Measurements from ENCODE around the gene UQCC2. TPM values are rescaled to one million over a fixed set of nuclear protein-coding genes. Genes with fewer than 3 reads are reported as not detected.

The UQCC2 gene
- total and polyA plus RNA-seq, 5 donors from 2014 or later, result 14.9 to 72.6 (median 44.9) TPM

GRCh38 chr6:33684983-33685382, 26.5 kb downstream of the UQCC2 start:
- ATAC-seq (ENCODE audit: low read depth in 2 of 2), result no peak
- Histone ChIP-seq H3K4me1 (ENCODE audit: control insufficient read depth, insufficient read depth, low read length, poor library complexity, severe bottlenecking) (peaks cover 13% of the 10 kb centered on the region), H3K4me3 (ENCODE audit: low read depth, low read length) (no peak overlapping the region), H3K27ac (ENCODE audit: insufficient read depth, low read length, poor library complexity, severe bottlenecking) (no peak overlapping the region), H3K9me3 (ENCODE audit: control insufficient read depth in 2 of 2, low read length in 2 of 2) (no peaks in the 10 kb centered on the region), H3K27me3 (ENCODE audit: control insufficient read depth, insufficient read depth, low read length) (no peaks in the 10 kb centered on the region), H3K36me3 (ENCODE audit: control insufficient read depth, insufficient read depth, low read length) (peaks cover 77% of the 10 kb centered on the region)
- H3K4me3 Mint-ChIP-seq, result no peak overlapping the region
- DNase-seq, result no peak
- no peak overlapping the region for H3K27ac Mint-ChIP-seq
- no peaks in the 10 kb centered on the region for H3K27me3 Mint-ChIP-seq
- H3K9me3 Mint-ChIP-seq, result no peaks in the 10 kb centered on the region
- peaks cover 0 to 19% (median 5%) of the 10 kb centered on the region in 4 donors for H3K4me1 Mint-ChIP-seq
- peaks cover 43% of the 10 kb centered on the region for H3K36me3 Mint-ChIP-seq

- ATAC-seq (ENCODE audit: low read depth in 2 of 2) (no peak), DNase-seq (no peak)
- no peak overlapping the region for H3K4me3 ChIP-seq (ENCODE audit: low read depth, low read length)
- Mint-ChIP-seq H3K36me3 (peaks cover 41% of the 10 kb centered on the region), H3K27me3 (no peaks in the 10 kb centered on the region), H3K27ac (peak overlapping the region in 1 of 3 donors; percentile 81), H3K4me1 (peaks cover 0 to 19% (median 4%) of the 10 kb centered on the region in 4 donors), H3K4me3 (no peak overlapping the region), H3K9me3 (no peaks in the 10 kb centered on the region)
- peaks cover 77% of the 10 kb centered on the region for H3K36me3 ChIP-seq (ENCODE audit: control insufficient read depth, insufficient read depth, low read length)
- peaks cover 13% of the 10 kb centered on the region for H3K4me1 ChIP-seq (ENCODE audit: control insufficient read depth, insufficient read depth, low read length, poor library complexity, severe bottlenecking)
- H3K9me3 ChIP-seq (ENCODE audit: control insufficient read depth in 2 of 2, low read length in 2 of 2), result no peaks in the 10 kb centered on the region
- H3K27me3 ChIP-seq (ENCODE audit: control insufficient read depth, insufficient read depth, low read length), result no peaks in the 10 kb centered on the region
- H3K27ac ChIP-seq (ENCODE audit: insufficient read depth, low read length, poor library complexity, severe bottlenecking), result no peak overlapping the region
Measured at GRCh38 chr6:33684428-33684896, 27.0 kb downstream of the UQCC2 start.

- Mint-ChIP-seq H3K36me3 (peaks cover 38% of the 10 kb centered on the region), H3K4me3 (no peak overlapping the region), H3K27me3 (no peaks in the 10 kb centered on the region), H3K4me1 (peaks cover 0 to 19% (median 3%) of the 10 kb centered on the region in 4 donors), H3K9me3 (no peaks in the 10 kb centered on the region), H3K27ac (peak overlapping the region in 2 of 3 donors; percentile 81 to 89)
- Histone ChIP-seq H3K36me3 (ENCODE audit: control insufficient read depth, insufficient read depth, low read length) (peaks cover 77% of the 10 kb centered on the region), H3K27ac (ENCODE audit: insufficient read depth, low read length, poor library complexity, severe bottlenecking) (peak overlapping the region; percentile 37), H3K4me3 (ENCODE audit: low read depth, low read length) (no peak overlapping the region), H3K4me1 (ENCODE audit: control insufficient read depth, insufficient read depth, low read length, poor library complexity, severe bottlenecking) (peaks cover 13% of the 10 kb centered on the region), H3K9me3 (ENCODE audit: control insufficient read depth in 2 of 2, low read length in 2 of 2) (no peaks in the 10 kb centered on the region), H3K27me3 (ENCODE audit: control insufficient read depth, insufficient read depth, low read length) (no peaks in the 10 kb centered on the region)
- DNase-seq, result no peak
- ATAC-seq (ENCODE audit: low read depth in 2 of 2), result no peak
Measured at GRCh38 chr6:33683576-33684427, 27.7 kb downstream of the UQCC2 start.

- Histone ChIP-seq H3K9me3 (ENCODE audit: control insufficient read depth in 2 of 2, low read length in 2 of 2) (no peaks in the 10 kb centered on the region), H3K27me3 (ENCODE audit: control insufficient read depth, insufficient read depth, low read length) (no peaks in the 10 kb centered on the region), H3K4me1 (ENCODE audit: control insufficient read depth, insufficient read depth, low read length, poor library complexity, severe bottlenecking) (peaks cover 13% of the 10 kb centered on the region), H3K27ac (ENCODE audit: insufficient read depth, low read length, poor library complexity, severe bottlenecking) (peak overlapping the region; percentile 37), H3K36me3 (ENCODE audit: control insufficient read depth, insufficient read depth, low read length) (peaks cover 76% of the 10 kb centered on the region), H3K4me3 (ENCODE audit: low read depth, low read length) (no peak overlapping the region)
- Mint-ChIP-seq H3K4me3 (no peak overlapping the region), H3K27me3 (no peaks in the 10 kb centered on the region), H3K4me1 (peaks cover 0 to 19% (median 3%) of the 10 kb centered on the region in 4 donors), H3K27ac (peak overlapping the region; percentile 72 to 89 (median 81)), H3K36me3 (peaks cover 38% of the 10 kb centered on the region), H3K9me3 (no peaks in the 10 kb centered on the region)
- DNase-seq, result peak in 1 of 3 donors; percentile 68
- peak; percentile 54 to 68 for ATAC-seq (ENCODE audit: low read depth in 2 of 2)
Measured at GRCh38 chr6:33683051-33683571, 28.4 kb downstream of the UQCC2 start.

- ATAC-seq (ENCODE audit: low read depth in 2 of 2), result no peak
- Histone ChIP-seq H3K27ac (ENCODE audit: insufficient read depth, low read length, poor library complexity, severe bottlenecking) (no peak overlapping the region), H3K9me3 (ENCODE audit: control insufficient read depth in 2 of 2, low read length in 2 of 2) (no peaks in the 10 kb centered on the region), H3K4me3 (ENCODE audit: low read depth, low read length) (no peak overlapping the region), H3K36me3 (ENCODE audit: control insufficient read depth, insufficient read depth, low read length) (peaks cover 79% of the 10 kb centered on the region), H3K4me1 (ENCODE audit: control insufficient read depth, insufficient read depth, low read length, poor library complexity, severe bottlenecking) (peaks cover 13% of the 10 kb centered on the region), H3K27me3 (ENCODE audit: control insufficient read depth, insufficient read depth, low read length) (no peaks in the 10 kb centered on the region)
- peak overlapping the region in 2 of 3 donors; percentile 72 to 84 for H3K27ac Mint-ChIP-seq
- H3K27me3 Mint-ChIP-seq, result no peaks in the 10 kb centered on the region
- H3K36me3 Mint-ChIP-seq, result peaks cover 41% of the 10 kb centered on the region
- no peaks in the 10 kb centered on the region for H3K9me3 Mint-ChIP-seq
- no peak overlapping the region for H3K4me3 Mint-ChIP-seq
- DNase-seq, result no peak
- peaks cover 0 to 19% (median 3%) of the 10 kb centered on the region in 4 donors for H3K4me1 Mint-ChIP-seq
Measured at GRCh38 chr6:33682341-33682740, 29.2 kb downstream of the UQCC2 start.

- Histone ChIP-seq H3K4me1 (ENCODE audit: control insufficient read depth, insufficient read depth, low read length, poor library complexity, severe bottlenecking) (peaks cover 13% of the 10 kb centered on the region), H3K27me3 (ENCODE audit: control insufficient read depth, insufficient read depth, low read length) (no peaks in the 10 kb centered on the region), H3K36me3 (ENCODE audit: control insufficient read depth, insufficient read depth, low read length) (peaks cover 77% of the 10 kb centered on the region), H3K9me3 (ENCODE audit: control insufficient read depth in 2 of 2, low read length in 2 of 2) (no peaks in the 10 kb centered on the region), H3K27ac (ENCODE audit: insufficient read depth, low read length, poor library complexity, severe bottlenecking) (no peak overlapping the region), H3K4me3 (ENCODE audit: low read depth, low read length) (no peak overlapping the region)
- H3K4me3 Mint-ChIP-seq, result no peak overlapping the region
- no peaks in the 10 kb centered on the region for H3K9me3 Mint-ChIP-seq
- H3K27ac Mint-ChIP-seq, result no peak overlapping the region
- peaks cover 40% of the 10 kb centered on the region for H3K36me3 Mint-ChIP-seq
- ATAC-seq (ENCODE audit: low read depth in 2 of 2) (no peak), DNase-seq (no peak)
- no peaks in the 10 kb centered on the region for H3K27me3 Mint-ChIP-seq
- peaks cover 0 to 16% (median 3%) of the 10 kb centered on the region in 4 donors for H3K4me1 Mint-ChIP-seq
Measured at GRCh38 chr6:33679761-33680160, 31.7 kb downstream of the UQCC2 start.

- Histone ChIP-seq H3K4me1 (ENCODE audit: control insufficient read depth, insufficient read depth, low read length, poor library complexity, severe bottlenecking) (peaks cover 13% of the 10 kb centered on the region), H3K27ac (ENCODE audit: insufficient read depth, low read length, poor library complexity, severe bottlenecking) (no peak overlapping the region), H3K4me3 (ENCODE audit: low read depth, low read length) (no peak overlapping the region), H3K36me3 (ENCODE audit: control insufficient read depth, insufficient read depth, low read length) (peaks cover 74% of the 10 kb centered on the region), H3K27me3 (ENCODE audit: control insufficient read depth, insufficient read depth, low read length) (no peaks in the 10 kb centered on the region), H3K9me3 (ENCODE audit: control insufficient read depth in 2 of 2, low read length in 2 of 2) (no peaks in the 10 kb centered on the region)
- no peak for ATAC-seq (ENCODE audit: low read depth in 2 of 2)
- no peaks in the 10 kb centered on the region for H3K27me3 Mint-ChIP-seq
- peaks cover 0 to 16% (median 3%) of the 10 kb centered on the region in 4 donors for H3K4me1 Mint-ChIP-seq
- no peak overlapping the region for H3K27ac Mint-ChIP-seq
- no peak for DNase-seq
- H3K36me3 Mint-ChIP-seq, result peaks cover 44% of the 10 kb centered on the region
- H3K4me3 Mint-ChIP-seq, result no peak overlapping the region
- H3K9me3 Mint-ChIP-seq, result no peaks in the 10 kb centered on the region
Measured at GRCh38 chr6:33678932-33679490, 32.5 kb downstream of the UQCC2 start.

All from CD4-positive, CD25-positive, alpha-beta regulatory T cell (primary cell).